IPS-NIHi11 (cell line): ENCODE measurements around the gene MYO5C.

ENCODE experiments used
- DNase-seq: peaks from one replicate; pipeline ENCODE4 v3.0.0; 2012; ENCODE audit warnings: mixed read lengths, low spot score

Gene MYO5C

GRCh38 chr15:52143873-52144272 is 151.7 kb downstream of the MYO5C start:
- DNase-seq: no peak
